DMS79 treated with DMSO at 0.1 percent for 48 hours (cell line): ENCODE measurements around the gene SORL1.
A peak's percentile ranks its signal among the peaks of the same experiment; 100 is the strongest.
"Not testable (repeated sequence)": the region's sequence is repeated elsewhere in the genome, so short reads cannot be mapped to it uniquely, and the experiment has no call there.

ENCODE experiments used
- DNase-seq: peaks from one replicate; lab custom pipeline; 2025; lab: John Stamatoyannopoulos, UW

Gene SORL1

GRCh38 chr11:121478226-121478894 lies 26.2 kb downstream of the SORL1 start:
- DNase-seq, result no peak

- no peak for DNase-seq
Measured at GRCh38 chr11:121478895-121479697, 27.0 kb downstream of the SORL1 start.

GRCh38 chr11:121479698-121480238 lies 27.7 kb downstream of the SORL1 start:
- no peak for DNase-seq

GRCh38 chr11:121481484-121482230 lies 29.5 kb downstream of the SORL1 start:
- DNase-seq, result not testable (repeated sequence)

GRCh38 chr11:121482231-121483129 lies 30.4 kb downstream of the SORL1 start:
- DNase-seq, result no peak

- no peak for DNase-seq
Measured at GRCh38 chr11:121483805-121484480, 31.8 kb downstream of the SORL1 start.

- no peak for DNase-seq
Measured at GRCh38 chr11:121485216-121485615, 33.1 kb downstream of the SORL1 start.

GRCh38 chr11:121486054-121486453 lies 33.9 kb downstream of the SORL1 start:
- no peak for DNase-seq

- peak; percentile 24 for DNase-seq
Measured at GRCh38 chr11:121487191-121487590, 35.1 kb downstream of the SORL1 start.

- DNase-seq, result no peak
Measured at GRCh38 chr11:121488170-121488569, 36.1 kb downstream of the SORL1 start.

- no peak for DNase-seq
Measured at GRCh38 chr11:121488641-121489040, 36.5 kb downstream of the SORL1 start.

GRCh38 chr11:121489823-121490222 lies 37.7 kb downstream of the SORL1 start:
- no peak for DNase-seq

- no peak for DNase-seq
Measured at GRCh38 chr11:121494355-121495099, 42.4 kb downstream of the SORL1 start.

- DNase-seq, result no peak
Measured at GRCh38 chr11:121497176-121497998, 45.3 kb downstream of the SORL1 start.

GRCh38 chr11:121499405-121499804 lies 47.3 kb downstream of the SORL1 start:
- DNase-seq, result no peak

- no peak for DNase-seq
Measured at GRCh38 chr11:121500275-121500674, 48.2 kb downstream of the SORL1 start.

GRCh38 chr11:121500717-121501116 lies 48.6 kb downstream of the SORL1 start:
- no peak for DNase-seq

- no peak for DNase-seq
Measured at GRCh38 chr11:121503051-121503450, 50.9 kb downstream of the SORL1 start.

GRCh38 chr11:121506237-121506636 lies 54.1 kb downstream of the SORL1 start:
- DNase-seq, result not testable (repeated sequence)
